NCI-H345 (cell line): Measurements from ENCODE around the gene KLHL9.

Source experiments
- DNase-seq: peaks from one replicate; lab custom pipeline; 2025; lab: John Stamatoyannopoulos, UW

The KLHL9 gene

DNA sequence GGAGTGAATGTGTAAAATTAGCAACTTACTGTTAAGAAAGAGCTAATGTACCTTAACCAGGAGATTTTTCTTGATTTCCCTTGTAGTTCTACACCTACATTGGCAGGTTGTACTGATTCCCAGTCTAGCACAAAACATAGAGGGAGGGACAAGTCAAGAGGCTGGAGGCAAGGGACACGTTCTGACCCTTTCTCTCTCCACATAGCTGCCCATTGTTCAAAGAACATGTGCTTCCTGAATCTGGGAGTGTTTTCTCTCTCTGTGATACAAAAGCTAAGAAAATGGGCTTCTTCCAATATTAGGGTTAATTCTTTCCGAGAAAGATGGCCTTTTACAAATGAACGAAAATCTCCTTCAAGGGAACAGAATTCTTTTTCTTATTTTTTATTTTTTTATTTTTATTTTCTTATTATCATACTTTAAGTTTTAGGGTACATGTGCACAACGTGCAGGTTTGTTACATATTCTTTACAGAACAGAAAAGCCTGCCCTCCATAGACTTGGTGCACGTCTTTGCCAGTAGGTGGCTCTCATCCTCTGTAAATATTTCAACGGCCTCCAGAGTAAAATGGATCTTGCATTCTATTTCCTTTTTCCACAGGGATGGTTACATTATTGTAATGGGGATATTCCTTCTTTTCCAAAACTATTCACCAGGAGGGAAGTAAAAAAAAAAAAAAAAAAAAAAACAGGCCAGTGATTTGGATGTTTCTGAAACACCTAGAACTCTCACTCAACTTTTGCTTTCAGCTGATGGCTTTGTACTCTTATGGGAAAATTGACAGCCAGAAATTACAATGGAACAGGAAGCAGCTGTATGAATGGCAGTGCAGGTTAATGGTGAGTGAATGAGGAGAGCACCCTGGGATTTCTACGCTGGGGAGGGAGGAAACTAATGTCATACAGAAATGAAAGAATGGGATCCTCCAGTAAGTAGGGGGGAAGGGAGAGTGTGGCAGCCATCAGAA is 17.0 kb downstream of the KLHL9 start:
- DNase-seq, result peak; percentile 43

DNA sequence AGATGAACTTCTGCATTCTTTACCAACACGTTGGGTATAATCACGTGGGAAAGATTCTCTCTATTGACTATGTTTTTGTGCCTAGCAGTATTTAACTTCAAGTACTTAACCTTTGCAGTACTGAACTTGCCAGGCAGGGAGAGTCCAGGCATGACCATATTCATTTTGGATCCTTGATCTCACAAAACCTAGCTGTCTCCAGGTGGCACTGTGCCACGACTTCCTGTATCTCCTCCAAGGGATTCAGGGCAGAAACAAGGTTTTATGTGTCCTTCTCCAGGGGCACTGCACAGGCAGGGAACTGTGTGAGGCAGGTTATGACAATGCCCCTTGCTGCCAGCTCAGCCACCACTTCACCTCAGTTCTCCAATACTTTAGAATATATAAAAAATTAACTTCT is 18.3 kb downstream of the KLHL9 start:
- no peak for DNase-seq

DNA sequence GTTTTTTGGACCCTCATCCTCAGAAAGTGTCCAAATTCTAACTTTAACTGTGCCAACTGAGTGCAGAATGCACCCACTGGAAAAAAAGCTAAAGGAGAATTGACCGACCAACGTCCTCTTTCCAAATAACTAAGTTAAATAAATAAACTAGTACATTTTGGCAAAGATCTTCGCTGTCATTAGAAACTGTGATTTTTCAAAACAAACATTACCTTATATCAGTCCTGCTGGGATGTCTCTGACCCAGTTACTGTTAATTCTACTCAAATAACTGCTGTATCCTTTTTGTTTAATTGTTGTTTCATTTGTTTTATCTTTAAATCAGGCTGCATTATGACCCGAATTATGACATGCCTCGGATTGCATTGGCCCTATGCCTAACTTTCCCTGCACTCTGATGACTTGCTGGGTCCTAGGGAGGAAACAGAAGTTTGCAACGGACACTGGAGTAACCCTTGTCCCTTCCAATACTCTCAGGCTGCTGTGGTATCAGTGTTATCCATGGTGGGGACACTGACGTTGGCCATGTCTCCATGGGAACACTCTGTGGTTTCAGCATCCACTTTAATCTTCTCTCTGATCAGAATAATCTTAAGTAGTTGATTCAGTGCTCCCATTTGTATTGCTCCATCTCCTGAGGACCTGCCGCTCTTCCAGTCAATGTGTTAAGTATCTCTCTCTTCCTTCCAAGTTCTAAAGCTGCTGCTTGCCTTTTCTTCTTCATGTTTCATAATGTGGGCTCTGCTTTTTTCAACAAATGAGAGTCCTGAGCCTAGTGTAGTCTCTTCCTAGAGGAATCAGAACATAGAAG is 19.0 kb downstream of the KLHL9 start:
- no peak for DNase-seq

DNA sequence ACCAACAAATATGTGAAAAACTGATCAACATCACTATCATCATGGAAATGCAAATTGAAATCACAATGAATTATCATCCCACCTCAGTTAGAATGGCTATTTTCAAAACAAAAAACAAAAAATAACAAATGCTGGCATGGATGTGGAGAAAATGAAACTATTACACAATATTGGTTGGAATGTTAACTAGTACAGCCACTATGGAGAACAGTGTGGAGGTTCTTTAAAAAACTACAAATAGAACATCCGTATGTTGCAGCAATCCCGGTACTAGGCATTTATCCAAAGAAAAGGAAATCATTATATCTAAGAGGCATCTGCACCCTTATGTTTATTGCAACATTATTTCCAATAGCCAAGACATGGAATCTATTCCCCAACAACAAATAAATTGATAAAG is 21.1 kb downstream of the KLHL9 start:
- DNase-seq, result no peak

DNA sequence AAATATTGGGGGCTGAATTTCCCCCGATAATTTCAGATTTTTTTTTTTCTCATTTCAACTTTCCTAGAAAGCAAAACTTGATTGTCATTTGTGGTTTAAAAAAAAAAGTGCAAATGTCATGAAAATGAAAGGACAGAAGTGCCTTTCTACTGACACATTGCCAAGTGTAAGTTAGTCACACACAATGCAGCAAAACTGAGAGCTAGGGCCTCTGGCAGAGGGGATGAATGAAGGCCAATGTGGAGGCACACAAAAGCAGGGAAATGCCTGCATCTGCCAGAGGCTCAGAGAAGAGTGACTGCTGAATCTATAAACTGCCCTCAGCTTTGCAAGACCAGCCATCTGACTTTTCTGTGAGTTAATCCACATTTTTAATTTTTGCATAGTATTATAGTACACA is 23.3 kb downstream of the KLHL9 start:
- no peak for DNase-seq

DNA sequence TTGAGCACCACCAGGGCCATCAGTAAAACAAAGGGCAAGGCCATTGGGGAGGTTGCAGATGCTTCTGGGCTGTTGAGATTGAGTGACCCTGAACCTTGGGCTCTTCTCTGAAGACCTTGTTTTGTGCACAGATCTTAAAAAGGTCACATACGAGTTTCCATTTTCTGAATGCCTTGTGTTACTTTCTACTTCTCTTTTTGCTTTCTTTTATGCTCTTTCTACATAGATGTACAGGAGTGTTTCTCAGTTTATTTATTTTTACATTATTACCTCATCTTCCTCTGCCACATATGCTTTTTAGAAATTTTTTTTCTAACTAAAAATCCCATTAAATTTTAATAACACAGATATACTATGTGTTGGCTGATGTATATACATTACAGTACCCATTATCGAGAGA is 30.0 kb downstream of the KLHL9 start, which contains the start of gene IFNA5:
TSS of gene IFNA5 (minus strand) at position 101 of the 400 bp plus-strand sequence. CDS start at position 44, 57 bp downstream.
- DNase-seq, result no peak

DNA sequence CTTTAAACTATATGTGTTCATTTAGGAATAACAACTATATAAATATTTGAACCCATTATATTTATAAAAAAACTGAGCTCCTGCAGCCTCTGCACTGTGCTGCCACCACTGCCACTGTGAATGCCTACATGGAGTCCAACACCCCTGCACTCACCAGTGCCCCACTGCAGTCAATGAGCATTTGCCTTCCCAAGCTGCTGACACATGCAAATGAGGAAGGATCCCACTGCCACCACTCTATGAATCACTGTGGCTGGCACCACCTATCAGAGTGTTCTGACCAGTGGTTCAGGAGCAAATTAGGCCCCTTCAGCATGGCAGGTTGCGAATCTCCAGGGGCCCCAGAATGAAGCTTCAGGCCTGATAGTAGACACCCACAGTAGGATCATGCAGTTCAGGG is 39.2 kb downstream of the KLHL9 start:
- DNase-seq, result no peak

DNA sequence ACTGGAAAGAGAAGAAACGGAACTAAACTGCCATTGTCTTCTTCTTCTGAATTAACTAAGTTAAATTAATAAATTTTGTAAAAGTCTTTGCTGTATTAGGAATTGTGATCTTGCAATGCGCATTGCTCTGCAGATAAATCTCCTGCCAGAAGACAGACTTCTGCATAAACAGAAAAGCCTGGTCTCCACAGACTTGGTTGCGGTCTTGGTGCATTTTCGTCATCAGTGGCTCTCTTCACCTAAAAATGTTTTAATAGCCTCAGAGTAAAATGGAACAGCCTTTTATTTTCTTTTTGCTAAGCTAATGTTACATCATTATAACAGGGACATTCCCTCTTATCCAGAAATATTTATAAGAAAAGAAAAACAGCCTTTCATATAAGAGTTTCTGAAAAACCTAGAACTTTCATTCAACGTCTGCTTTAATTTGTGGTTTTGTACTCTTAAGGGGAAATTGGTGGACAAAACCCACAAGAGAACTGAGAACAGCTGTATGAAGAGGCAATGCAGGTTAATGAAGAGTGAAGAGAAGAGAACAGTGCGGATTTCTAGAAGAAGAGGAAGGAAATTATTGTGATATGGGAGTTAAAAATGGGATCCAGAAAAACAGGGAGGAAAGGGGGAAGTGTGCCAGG is 40.2 kb downstream of the KLHL9 start:
- no peak for DNase-seq

DNA sequence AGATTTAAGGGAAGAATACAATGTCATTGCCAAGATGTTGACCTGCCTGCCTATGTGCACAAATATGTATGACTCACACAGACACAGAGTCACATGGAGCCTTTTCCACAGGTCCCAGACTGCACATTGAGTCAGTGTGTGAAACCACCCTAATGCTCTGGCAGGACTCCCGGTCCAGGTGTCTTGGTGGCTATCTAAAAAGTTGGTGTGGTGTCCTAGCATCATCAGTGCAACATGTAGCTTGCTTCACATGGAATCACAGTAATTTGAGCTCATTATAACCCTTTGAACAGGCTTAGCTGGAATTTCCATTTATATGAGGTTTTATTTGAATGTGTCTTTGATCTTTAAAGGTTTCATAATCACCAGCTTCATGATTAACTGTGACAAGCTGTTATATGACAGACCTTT is 40.8 kb downstream of the KLHL9 start:
- DNase-seq, result no peak

DNA sequence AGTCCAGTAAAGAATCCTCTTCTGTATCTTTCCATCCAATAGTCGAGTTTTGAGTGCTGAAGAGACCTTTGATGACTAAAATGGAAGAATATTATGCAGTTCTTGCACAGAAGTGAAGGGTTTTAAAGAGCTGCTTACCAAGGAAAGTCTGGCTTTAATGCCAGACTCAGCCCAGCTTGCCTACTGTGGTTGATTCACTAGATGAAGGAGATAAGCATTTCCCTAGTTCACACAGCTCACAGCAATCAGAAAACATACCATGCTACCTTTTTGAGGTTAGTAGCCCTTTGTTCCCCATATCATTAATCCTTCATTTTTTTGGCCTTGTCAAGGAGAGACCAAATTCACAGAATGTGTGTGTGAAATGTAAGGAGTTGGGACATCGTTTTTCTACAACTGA is 45.4 kb downstream of the KLHL9 start:
- DNase-seq, result no peak

DNA sequence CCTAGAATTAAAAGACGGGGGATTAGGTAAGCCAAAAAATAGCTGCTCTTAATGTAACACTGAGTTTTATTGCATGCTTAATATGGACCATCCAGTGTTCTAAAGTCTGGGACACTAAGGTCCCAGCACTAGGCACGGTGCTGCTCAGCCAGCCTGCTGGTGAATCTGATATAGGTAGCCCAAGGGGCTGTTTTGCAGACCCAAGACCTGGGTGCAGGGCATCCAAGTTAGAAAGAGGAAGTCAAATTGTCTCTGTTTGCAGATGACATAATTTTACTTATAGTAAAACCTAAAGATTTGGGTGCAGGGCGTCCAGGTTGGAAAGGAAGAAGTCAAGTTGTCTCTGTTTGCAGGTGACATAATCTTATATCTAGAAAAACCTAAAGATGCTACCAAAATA is 47.9 kb downstream of the KLHL9 start:
- DNase-seq, result no peak

DNA sequence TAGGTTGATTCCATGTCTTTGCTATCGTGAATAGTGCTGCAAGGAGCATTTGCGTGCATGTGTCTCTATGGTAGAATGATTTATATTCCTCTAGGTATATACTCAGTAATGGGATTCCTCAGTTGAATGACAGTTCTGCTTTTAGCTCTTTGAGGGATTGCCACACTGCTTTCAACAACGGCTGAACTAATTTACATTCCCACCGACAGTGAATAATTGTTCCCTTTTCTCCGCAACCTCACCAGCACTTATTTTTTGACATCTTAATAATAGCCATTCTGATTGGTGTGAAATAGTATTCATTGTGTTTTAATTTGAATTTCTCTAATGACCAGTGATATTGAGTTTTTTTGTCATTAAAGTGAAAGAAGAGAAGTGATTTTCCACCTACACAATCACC is 48.5 kb downstream of the KLHL9 start:
- DNase-seq, result no peak

DNA sequence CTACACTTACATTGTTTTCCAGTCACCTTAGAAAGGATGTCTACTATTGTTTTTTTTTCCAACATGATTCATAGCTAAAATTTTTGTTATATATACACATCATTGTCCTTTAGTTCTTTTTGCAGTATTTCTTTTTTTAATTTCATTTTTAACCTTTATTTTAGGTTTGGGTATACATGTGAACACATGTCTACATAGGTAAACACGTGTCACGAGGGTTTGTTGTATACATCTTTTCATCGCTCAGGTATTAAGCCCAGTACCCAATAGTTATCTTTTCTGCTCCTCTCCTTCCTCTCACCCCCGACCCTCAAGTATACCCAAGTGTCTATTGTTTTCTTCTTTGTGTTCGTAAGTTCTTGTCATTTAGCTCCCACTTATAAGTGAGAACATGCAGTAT is 49.1 kb downstream of the KLHL9 start:
- DNase-seq, result no peak

DNA sequence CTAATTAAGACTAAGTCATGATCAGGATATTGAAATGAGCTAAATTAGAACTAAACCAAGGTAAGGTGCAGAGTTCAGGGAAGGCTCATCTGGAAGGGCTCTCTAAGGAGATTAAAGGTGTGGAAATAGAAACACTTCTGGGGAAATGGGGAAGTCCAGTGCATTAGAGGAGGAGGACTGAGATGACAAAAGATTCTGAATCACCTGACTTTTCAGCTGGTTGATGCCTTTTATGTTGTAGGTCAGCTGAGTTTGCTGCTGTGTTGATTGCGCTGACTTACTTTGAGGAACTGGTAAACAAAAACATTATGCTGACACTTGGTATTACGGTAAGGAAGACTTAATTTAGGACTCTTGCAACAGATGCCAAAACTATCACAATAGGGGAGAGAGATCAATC is 53.9 kb downstream of the KLHL9 start:
- no peak for DNase-seq
